Measurements from ENCODE around the gene TNS1.
A peak's percentile ranks its signal among the peaks of the same experiment; 100 is the strongest.

The TNS1 gene

GRCh38 chr2:217934321-217935131, 68.3 kb downstream of the TNS1 start:
- H3K4me3 ChIP-seq (ENCODE audit: severe bottlenecking): no peak overlapping the region
- H3K4me1 ChIP-seq (ENCODE audit: insufficient read depth, poor library complexity, severe bottlenecking): peaks cover 31% of the 10 kb centered on the region
- TF ChIP-seq, protein P1, sequence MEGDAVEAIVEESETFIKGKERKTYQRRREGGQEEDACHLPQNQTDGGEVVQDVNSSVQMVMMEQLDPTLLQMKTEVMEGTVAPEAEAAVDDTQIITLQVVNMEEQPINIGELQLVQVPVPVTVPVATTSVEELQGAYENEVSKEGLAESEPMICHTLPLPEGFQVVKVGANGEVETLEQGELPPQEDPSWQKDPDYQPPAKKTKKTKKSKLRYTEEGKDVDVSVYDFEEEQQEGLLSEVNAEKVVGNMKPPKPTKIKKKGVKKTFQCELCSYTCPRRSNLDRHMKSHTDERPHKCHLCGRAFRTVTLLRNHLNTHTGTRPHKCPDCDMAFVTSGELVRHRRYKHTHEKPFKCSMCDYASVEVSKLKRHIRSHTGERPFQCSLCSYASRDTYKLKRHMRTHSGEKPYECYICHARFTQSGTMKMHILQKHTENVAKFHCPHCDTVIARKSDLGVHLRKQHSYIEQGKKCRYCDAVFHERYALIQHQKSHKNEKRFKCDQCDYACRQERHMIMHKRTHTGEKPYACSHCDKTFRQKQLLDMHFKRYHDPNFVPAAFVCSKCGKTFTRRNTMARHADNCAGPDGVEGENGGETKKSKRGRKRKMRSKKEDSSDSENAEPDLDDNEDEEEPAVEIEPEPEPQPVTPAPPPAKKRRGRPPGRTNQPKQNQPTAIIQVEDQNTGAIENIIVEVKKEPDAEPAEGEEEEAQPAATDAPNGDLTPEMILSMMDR (IDR thresholded peaks at IDR 0.05; ENCODE audit: poor library complexity, severe bottlenecking): no peak
- H3K27me3 ChIP-seq (ENCODE audit: insufficient read depth, poor library complexity, severe bottlenecking): no peaks in the 10 kb centered on the region
- H3K9me3 ChIP-seq (ENCODE audit: severe bottlenecking): no peaks in the 10 kb centered on the region
- H3K27ac ChIP-seq (ENCODE audit: poor library complexity, severe bottlenecking): peak overlapping the region; percentile 96
- ATAC-seq (ENCODE audit: low read depth) (peak; percentile 94), DNase-seq (ENCODE audit: low spot score) (peak; percentile 83)
- H3K36me3 ChIP-seq (ENCODE audit: low read depth): no peaks in the 10 kb centered on the region

GRCh38 chr2:217933617-217933993, 69.2 kb downstream of the TNS1 start:
- TF ChIP-seq, protein P1 (IDR thresholded peaks at IDR 0.05; ENCODE audit: poor library complexity, severe bottlenecking): no peak
- Histone ChIP-seq H3K36me3 (ENCODE audit: low read depth) (no peaks in the 10 kb centered on the region), H3K27ac (ENCODE audit: poor library complexity, severe bottlenecking) (peak overlapping the region; percentile 96), H3K27me3 (ENCODE audit: insufficient read depth, poor library complexity, severe bottlenecking) (no peaks in the 10 kb centered on the region), H3K4me1 (ENCODE audit: insufficient read depth, poor library complexity, severe bottlenecking) (peaks cover 34% of the 10 kb centered on the region), H3K4me3 (ENCODE audit: severe bottlenecking) (no peak overlapping the region), H3K9me3 (ENCODE audit: severe bottlenecking) (no peaks in the 10 kb centered on the region)
- no peak for DNase-seq (ENCODE audit: low spot score)
- ATAC-seq (ENCODE audit: low read depth): no peak

GRCh38 chr2:217932803-217933616, 69.8 kb downstream of the TNS1 start:
- Histone ChIP-seq H3K27ac (ENCODE audit: poor library complexity, severe bottlenecking) (peak overlapping the region; percentile 96), H3K9me3 (ENCODE audit: severe bottlenecking) (no peaks in the 10 kb centered on the region), H3K4me1 (ENCODE audit: insufficient read depth, poor library complexity, severe bottlenecking) (peaks cover 40% of the 10 kb centered on the region), H3K4me3 (ENCODE audit: severe bottlenecking) (no peak overlapping the region), H3K27me3 (ENCODE audit: insufficient read depth, poor library complexity, severe bottlenecking) (no peaks in the 10 kb centered on the region), H3K36me3 (ENCODE audit: low read depth) (no peaks in the 10 kb centered on the region)
- TF ChIP-seq, protein P1 (IDR thresholded peaks at IDR 0.05; ENCODE audit: poor library complexity, severe bottlenecking): no peak
- DNase-seq (ENCODE audit: low spot score) (no peak), ATAC-seq (ENCODE audit: low read depth) (no peak)

DNA sequence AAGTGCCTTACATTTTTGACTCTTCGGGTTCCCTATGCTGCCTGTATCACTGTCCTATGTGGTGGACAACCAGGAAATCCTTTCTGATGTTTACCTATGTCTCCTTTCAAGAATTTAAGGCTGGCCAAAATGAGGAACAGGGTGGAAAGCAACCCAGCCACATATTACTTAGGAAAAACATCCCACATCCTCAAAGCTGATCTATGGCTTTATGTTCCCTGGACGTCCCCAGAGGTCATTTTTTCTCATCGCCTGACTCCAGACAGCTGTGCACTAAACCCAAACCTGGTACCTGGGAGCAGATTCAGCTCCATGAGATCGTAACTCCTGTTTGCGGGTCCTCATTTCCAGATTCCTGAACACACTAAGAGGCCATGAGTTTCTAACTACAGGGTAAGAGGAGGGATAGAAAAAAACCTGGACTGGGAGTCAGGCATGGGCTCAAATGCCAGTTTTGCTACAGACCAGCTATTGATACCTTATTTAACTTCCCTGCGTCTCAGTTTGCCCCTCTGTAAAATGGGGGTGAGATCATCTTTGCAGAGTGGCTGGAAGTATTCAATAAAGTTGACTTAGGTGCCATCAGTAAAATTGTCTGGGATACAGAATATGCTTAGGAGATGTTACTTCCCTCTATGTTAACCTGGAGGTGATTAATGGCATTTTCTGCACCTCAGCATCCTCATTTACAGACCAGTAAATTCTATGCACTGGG, 70.8 kb downstream of the TNS1 start:
- H3K27me3 ChIP-seq (ENCODE audit: insufficient read depth, poor library complexity, severe bottlenecking): no peaks in the 10 kb centered on the region
- H3K4me3 ChIP-seq (ENCODE audit: severe bottlenecking): no peak overlapping the region
- DNase-seq (ENCODE audit: low spot score) (no peak), ATAC-seq (ENCODE audit: low read depth) (no peak)
- TF ChIP-seq, protein P1 (IDR thresholded peaks at IDR 0.05; ENCODE audit: poor library complexity, severe bottlenecking): no peak
- H3K9me3 ChIP-seq (ENCODE audit: severe bottlenecking): no peaks in the 10 kb centered on the region
- H3K27ac ChIP-seq (ENCODE audit: poor library complexity, severe bottlenecking): no peak overlapping the region
- H3K4me1 ChIP-seq (ENCODE audit: insufficient read depth, poor library complexity, severe bottlenecking): peaks cover 37% of the 10 kb centered on the region
- no peaks in the 10 kb centered on the region for H3K36me3 ChIP-seq (ENCODE audit: low read depth)

Measured in RWPE2 (cell line).